Kidney (tissue), 14 donors: ENCODE data around the gene CTNNA2. TPM values are rescaled to one million over a fixed set of nuclear protein-coding genes. Genes with fewer than 3 reads are reported as not detected.

Experiments
- DNase-seq, 5 donors: peaks; one replicate each; pipeline ENCODE4 v3.0.0-alpha.2; 2013 to 2020
- FAIRE-seq: peaks from 2 replicates; lab custom pipeline; 2012; peaks lifted over from hg19 to GRCh38; lab: Jason Lieb, UNC
- H3K27ac ChIP-seq, 2 donors: one replicate each; pipeline ENCODE4 v1.7.0; 2013; ENCODE audit warnings: low read depth in 2 of 2, low read length in 2 of 2, inconsistent platforms in 1 of 2
- H3K27me3 ChIP-seq: one replicate; pipeline ENCODE4 v1.7.1; 2013; ENCODE audit warnings: low read length, inconsistent platforms; ENCODE audit not compliant: control insufficient read depth, insufficient read depth
- H3K36me3 ChIP-seq, 3 donors: one replicate each; pipeline versions ENCODE4 v1.7.0 to v1.7.1; 2013; ENCODE audit warnings: low read length in 3 of 3, control low read depth in 1 of 3, inconsistent platforms in 1 of 3; ENCODE audit not compliant: insufficient read depth in 3 of 3, control insufficient read depth in 2 of 3
- H3K4me1 ChIP-seq, 3 donors: one replicate each; pipeline versions ENCODE4 v1.7.0 to v1.7.1; 2013; ENCODE audit warnings: low read length in 3 of 3, inconsistent platforms in 1 of 3, low read depth in 1 of 3; ENCODE audit not compliant: control insufficient read depth in 2 of 3, insufficient read depth in 2 of 3
- H3K4me3 ChIP-seq, 3 donors: one replicate each; pipeline versions ENCODE4 v1.7.0 to v1.8.1; 2013; ENCODE audit warnings: low read length in 3 of 3, control low read depth in 1 of 3, inconsistent platforms in 1 of 3
- H3K9ac ChIP-seq, 3 donors: one replicate each; pipeline versions ENCODE4 v1.7.0 to v1.7.1; 2013; ENCODE audit warnings: low read length in 3 of 3, control low read depth in 1 of 3, inconsistent platforms in 1 of 3
- H3K9me3 ChIP-seq, 3 donors: one replicate each; pipeline versions ENCODE4 v1.7.0 to v1.7.1; 2013; ENCODE audit warnings: low read length in 3 of 3, control low read depth in 1 of 3, inconsistent platforms in 1 of 3; ENCODE audit not compliant: control insufficient read depth in 2 of 3, insufficient read depth in 1 of 3
- CTCF ChIP-seq: IDR thresholded peaks from 3 replicates; pipeline ENCODE4 v1.5.1; 2012; ENCODE audit warnings: mild to moderate bottlenecking, moderate library complexity, borderline replicate concordance; ENCODE audit not compliant: insufficient read depth; ENCODE audit errors: extremely low read depth
- intact Hi-C: fragments of 100-400 bp; cut with DNase I; formaldehyde crosslinking; loops from one replicate; pipeline ENCODE4 v1.11.1; 2022
- polyA plus RNA-seq: library from polyadenylated mRNA; stranded (reverse); fragments of 350-450 nt; fragmentation: Illumina TruSeq; extraction: RNeasy Lipid Tissue Mini Kit (QIAGEN cat#74804); gene quantifications from one replicate; pipeline ENCODE4 v1.2.3, GENCODE V29; 2014; ENCODE audit warnings: low read depth, low replicate concordance; ENCODE audit not compliant: insufficient read depth
- total RNA-seq: library from RNA; stranded (reverse); fragmentation: NEBNext Ultra II Directional; extraction: Animal tissue kit (Norgen Biotek cat#: 25700); gene quantifications from one replicate; pipeline ENCODE4 v1.2.1, GENCODE V29; 2021
- donor health status: control.
- donor health status: control.
- donor health status: control.
- donor health status: control.
- donor health status: control.
- donor health status: DM: yes; HTN: yes; CAD: no.
- donor health status: Normal renal cell carcinoma (clear cell type).

The CTNNA2 gene
- total and polyA plus RNA-seq, 2 donors from 2014 or later, result 0.47 TPM; not detected in 1

- no peaks in the 10 kb centered on the region for H3K4me1 ChIP-seq
- H3K36me3 ChIP-seq, result no peaks in the 10 kb centered on the region
- TF ChIP-seq CTCF, result no peak
- no peak overlapping the region for H3K4me3 ChIP-seq
- H3K27me3 ChIP-seq, result no peaks in the 10 kb centered on the region
- no peak overlapping the region for H3K9ac ChIP-seq
- no peak overlapping the region for H3K27ac ChIP-seq
- no peaks in the 10 kb centered on the region for H3K9me3 ChIP-seq
- intact Hi-C loops, result no loop called here
- FAIRE-seq (no peak), DNase-seq (no peak)
Observed at GRCh38 chr2:80365762-80366161, 852.9 kb downstream of the CTNNA2 start.

GRCh38 chr2:80370375-80371009, 857.6 kb downstream of the CTNNA2 start:
- H3K36me3 ChIP-seq, result no peaks in the 10 kb centered on the region
- H3K27me3 ChIP-seq, result no peaks in the 10 kb centered on the region
- no peak overlapping the region for H3K27ac ChIP-seq
- no peak overlapping the region for H3K9ac ChIP-seq
- DNase-seq (no peak), FAIRE-seq (no peak)
- intact Hi-C loops, result no loop called here
- TF ChIP-seq CTCF, result no peak
- no peaks in the 10 kb centered on the region for H3K4me1 ChIP-seq
- no peak overlapping the region for H3K4me3 ChIP-seq
- H3K9me3 ChIP-seq, result no peaks in the 10 kb centered on the region

GRCh38 chr2:80374105-80374504, 861.3 kb downstream of the CTNNA2 start:
- Histone ChIP-seq H3K9ac (no peak overlapping the region), H3K36me3 (no peaks in the 10 kb centered on the region), H3K4me1 (no peaks in the 10 kb centered on the region), H3K27me3 (no peaks in the 10 kb centered on the region), H3K27ac (no peak overlapping the region), H3K9me3 (no peaks in the 10 kb centered on the region), H3K4me3 (no peak overlapping the region)
- FAIRE-seq (no peak), DNase-seq (no peak)
- no peak for TF ChIP-seq CTCF
- intact Hi-C loops, result no loop called here

- TF ChIP-seq CTCF, result no peak
Observed at GRCh38 chr2:80377071-80377470, 864.2 kb downstream of the CTNNA2 start.

More at GRCh38 chr2:80377071-80377470, 864.2 kb downstream of the CTNNA2 start:
- H3K4me1 ChIP-seq, result no peaks in the 10 kb centered on the region
- no peaks in the 10 kb centered on the region for H3K36me3 ChIP-seq
- H3K4me3 ChIP-seq, result no peak overlapping the region
- intact Hi-C loops, result no loop called here
- no peak for FAIRE-seq
- DNase-seq, result no peak
- no peaks in the 10 kb centered on the region for H3K27me3 ChIP-seq
- H3K27ac ChIP-seq, result no peak overlapping the region
- no peak overlapping the region for H3K9ac ChIP-seq
- no peaks in the 10 kb centered on the region for H3K9me3 ChIP-seq
